Activated B cell treated with CpG ODN at 0.5 μM for 24 hours (primary cell): ENCODE results near the gene FCAMR. TPM values are rescaled to one million over a fixed set of nuclear protein-coding genes. Genes with fewer than 3 reads are reported as not detected.

Experiments
- ATAC-seq: fragments of 200-7000 bp; cut with Tn5 transposase; one replicate; pipeline ENCODE4 v1.10.0; 2021; ENCODE audit warnings: low read depth, mild to moderate bottlenecking, moderate library complexity
- CTCF ChIA-PET: fragments of 350-600 bp; sonication (Branson Sonifier 250); formaldehyde crosslinking; loops from one replicate; lab custom pipeline; 2021; ENCODE audit warnings: antibody characterized with exemption; lab: Charles Lee
- POLR2A ChIA-PET: fragments of 350-600 bp; sonication (Branson Sonifier 250); formaldehyde crosslinking; loops from one replicate; lab custom pipeline; 2021; ENCODE audit warnings: antibody characterized with exemption; lab: Charles Lee
- DNase-seq: peaks from one replicate; pipeline ENCODE4 v3.0.0; 2022
- H3K27ac Mint-ChIP-seq: one replicate; pipeline ENCODE4 v1.8.0; 2020; ENCODE audit warnings: mixed read lengths
- H3K27me3 Mint-ChIP-seq: one replicate; pipeline ENCODE4 v1.8.0; 2021; ENCODE audit warnings: mixed read lengths
- H3K36me3 Mint-ChIP-seq: one replicate; pipeline ENCODE4 v1.8.0; 2021; ENCODE audit warnings: low read depth, mixed read lengths
- H3K4me1 Mint-ChIP-seq: one replicate; pipeline ENCODE4 v1.8.0; 2021; ENCODE audit warnings: mixed read lengths
- H3K4me3 Mint-ChIP-seq: one replicate; pipeline ENCODE4 v1.8.0; 2020; ENCODE audit warnings: mild to moderate bottlenecking, mixed read lengths
- H3K9me3 Mint-ChIP-seq: one replicate; pipeline ENCODE4 v1.8.0; 2020; ENCODE audit warnings: mixed read lengths
- CTCF ChIP-seq: fragments of 200-600 bp; IDR thresholded peaks from one replicate; pipeline ENCODE4 v1.8.0; 2022; ENCODE audit warnings: antibody characterized with exemption, mild to moderate bottlenecking
- intact Hi-C: fragments of 100-400 bp; cut with micrococcal nuclease; formaldehyde crosslinking; loops from one replicate; pipeline ENCODE4 v1.15.1; 2024
- total RNA-seq: library from RNA; stranded (reverse); gene quantifications from 2 replicates; pipeline ENCODE4 v1.2.3, GENCODE V29; 2022

Gene FCAMR
- total RNA-seq, 1 donor from 2014 or later = not detected

GRCh38 chr1:206986402-206986801, 16.1 kb upstream of the FCAMR start:
- Mint-ChIP-seq H3K4me3 (no peak overlapping the region), H3K36me3 (no peaks in the 10 kb centered on the region), H3K9me3 (no peaks in the 10 kb centered on the region), H3K27ac (no peak overlapping the region), H3K4me1 (no peaks in the 10 kb centered on the region), H3K27me3 (peaks cover 5% of the 10 kb centered on the region)
- intact Hi-C loops = no loop called here
- TF ChIP-seq CTCF = no peak
- ATAC-seq (no peak), DNase-seq (no peak)
- POLR2A ChIA-PET = no interaction called here
- CTCF ChIA-PET = interaction anchor here (1.4 kb wide), 1 partner anchor 355 kb away, joined by 4 read pairs; no protein-coding TSS in a partner anchor

- no peak overlapping the region for H3K4me3 Mint-ChIP-seq
- ChIA-PET POLR2A (no interaction called here), CTCF (interaction anchor here (6.4 to 6.8 kb wide), 2 partner anchors 73 to 353 kb away, joined by 79 to 125 read pairs; partner anchors contain the start of gene DYRK3)
- no peak for TF ChIP-seq CTCF
- no peak overlapping the region for H3K27ac Mint-ChIP-seq
- no peaks in the 10 kb centered on the region for H3K36me3 Mint-ChIP-seq
- intact Hi-C loops = no loop called here
- ATAC-seq = no peak
- no peaks in the 10 kb centered on the region for H3K4me1 Mint-ChIP-seq
- H3K9me3 Mint-ChIP-seq = no peaks in the 10 kb centered on the region
- DNase-seq = no peak
- peaks cover 5% of the 10 kb centered on the region for H3K27me3 Mint-ChIP-seq
Observed at GRCh38 chr1:206985162-206985749, 15.0 kb upstream of the FCAMR start.

DNA sequence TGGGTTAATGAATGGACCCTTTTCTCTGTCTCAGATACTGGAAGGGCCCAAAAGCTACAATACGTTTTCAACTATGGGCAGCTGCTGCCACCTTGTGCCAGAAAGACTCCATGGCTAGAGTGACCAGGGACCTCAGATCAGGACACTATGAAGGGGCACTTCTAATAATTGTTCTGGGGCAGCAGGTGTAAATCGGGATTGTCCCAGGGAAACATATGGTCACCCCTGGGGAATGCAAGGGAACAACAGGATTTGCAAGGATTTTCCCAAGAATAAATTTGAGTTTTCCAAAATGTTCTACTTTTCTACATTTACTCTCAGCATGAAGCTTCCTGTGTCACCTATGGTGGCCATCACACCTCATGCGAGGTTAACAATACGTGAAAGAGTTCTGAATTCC, 12.0 kb upstream of the FCAMR start:
- Mint-ChIP-seq H3K36me3 (no peaks in the 10 kb centered on the region), H3K27me3 (peaks cover 5% of the 10 kb centered on the region), H3K4me3 (no peak overlapping the region), H3K4me1 (no peaks in the 10 kb centered on the region), H3K27ac (no peak overlapping the region), H3K9me3 (no peaks in the 10 kb centered on the region)
- intact Hi-C loops = loop anchor here (1.0 to 5.0 kb wide), 13 partner anchors 47 to 520 kb away; partner anchors contain the start of gene IL20
- POLR2A ChIA-PET = interaction anchor here (0.7 to 1.5 kb wide), 6 partner anchors 57 to 347 kb away, joined by 3 to 9 read pairs (median 4); partner anchors contain the start of genes DYRK3 and FCMR
- peak; percentile 91 for ATAC-seq
- no peak for TF ChIP-seq CTCF
- CTCF ChIA-PET = interaction anchor here (0.7 to 6.8 kb wide), 54 partner anchors 9 to 520 kb away, joined by 3 to 125 read pairs (median 5); partner anchors contain the start of genes DYRK3 and FCMR
- peak; percentile 52 for DNase-seq

- Mint-ChIP-seq H3K9me3 (no peaks in the 10 kb centered on the region), H3K4me1 (no peaks in the 10 kb centered on the region), H3K4me3 (no peak overlapping the region), H3K27me3 (peaks cover 5% of the 10 kb centered on the region), H3K27ac (no peak overlapping the region), H3K36me3 (no peaks in the 10 kb centered on the region)
- ATAC-seq (no peak), DNase-seq (no peak)
- no peak for TF ChIP-seq CTCF
- CTCF ChIA-PET = interaction anchor here (0.7 to 6.8 kb wide), 10 partner anchors 45 to 347 kb away, joined by 3 to 125 read pairs (median 32); partner anchors contain the start of genes DYRK3 and IL20
- POLR2A ChIA-PET = no interaction called here
- intact Hi-C loops = loop anchor here (5.0 kb wide), 1 partner anchor 517 kb away; no protein-coding TSS in a partner anchor
Observed at GRCh38 chr1:206979379-206980043, 9.3 kb upstream of the FCAMR start.

DNA sequence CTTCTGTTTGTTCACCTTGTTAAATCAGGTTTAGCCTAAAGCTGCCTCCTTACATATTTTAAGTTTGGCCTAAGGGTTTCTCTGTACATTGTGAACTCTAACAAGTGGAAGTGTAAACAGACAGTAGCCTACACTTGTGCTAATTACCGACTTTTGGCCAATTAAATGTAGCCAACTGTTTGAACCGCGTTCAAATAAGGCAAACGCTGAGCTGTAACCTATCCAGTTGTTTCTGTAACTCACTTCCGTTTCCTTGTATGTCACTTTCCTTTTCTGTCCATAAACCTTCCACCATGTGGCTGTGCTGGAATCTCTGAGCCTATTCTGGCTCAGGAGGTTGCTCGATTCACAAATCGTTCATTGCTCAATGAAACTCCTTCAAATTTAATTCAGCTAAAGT, 8.0 kb upstream of the FCAMR start:
- H3K9me3 Mint-ChIP-seq = no peaks in the 10 kb centered on the region
- POLR2A ChIA-PET = no interaction called here

More for the DNA sequence above, 8.0 kb upstream of the FCAMR start:
- Mint-ChIP-seq H3K27ac (no peak overlapping the region), H3K4me3 (no peak overlapping the region), H3K4me1 (no peaks in the 10 kb centered on the region), H3K36me3 (no peaks in the 10 kb centered on the region), H3K27me3 (peaks cover under 1% of the 10 kb centered on the region)
- ATAC-seq (no peak), DNase-seq (no peak)
- no peak for TF ChIP-seq CTCF
- CTCF ChIA-PET = interaction anchor here (0.7 to 6.8 kb wide), 2 partner anchors 314 to 346 kb away, joined by 3 to 125 read pairs; partner anchors contain the start of gene DYRK3
- intact Hi-C loops = no loop called here
